HTERT RPE-1 (cell line): Measurements from ENCODE around the gene RTRAF.

Experiments used
- in situ Hi-C: fragments of 300-500 bp; cut with MboI; formaldehyde crosslinking; loops from 4 replicates; pipeline ENCODE4 v1.14.3; 2020; ENCODE audit warnings: low sequenced_read_pairs

The RTRAF gene

DNA sequence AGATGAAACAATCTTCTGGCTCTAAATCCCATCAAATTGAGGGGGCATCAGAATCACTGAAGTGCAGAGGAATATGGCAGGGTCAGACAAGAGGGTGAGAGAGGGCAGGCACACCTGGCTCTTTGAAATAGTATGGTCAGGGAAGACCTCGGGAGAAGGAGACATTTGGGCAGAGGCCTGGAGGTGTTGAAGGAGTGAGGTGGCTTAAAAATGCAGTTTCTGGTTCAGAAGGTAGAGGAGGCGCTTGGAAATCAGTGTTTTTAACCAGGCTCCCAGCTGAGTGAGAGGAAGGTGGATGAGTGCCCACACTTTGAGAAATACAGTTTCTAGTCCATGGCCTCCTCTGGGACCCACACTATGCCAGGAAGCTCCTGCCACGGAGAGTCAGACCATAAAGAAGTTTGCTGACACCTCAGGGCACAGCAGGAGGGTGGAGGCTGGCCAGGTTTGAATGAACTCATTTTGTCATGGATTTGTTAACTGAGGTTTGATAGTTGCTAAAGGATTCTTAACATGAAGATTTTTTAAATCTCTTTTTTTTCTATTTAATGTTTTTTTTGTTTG, 59.4 kb downstream of the RTRAF start:
- in situ Hi-C loops, result no loop called here

DNA sequence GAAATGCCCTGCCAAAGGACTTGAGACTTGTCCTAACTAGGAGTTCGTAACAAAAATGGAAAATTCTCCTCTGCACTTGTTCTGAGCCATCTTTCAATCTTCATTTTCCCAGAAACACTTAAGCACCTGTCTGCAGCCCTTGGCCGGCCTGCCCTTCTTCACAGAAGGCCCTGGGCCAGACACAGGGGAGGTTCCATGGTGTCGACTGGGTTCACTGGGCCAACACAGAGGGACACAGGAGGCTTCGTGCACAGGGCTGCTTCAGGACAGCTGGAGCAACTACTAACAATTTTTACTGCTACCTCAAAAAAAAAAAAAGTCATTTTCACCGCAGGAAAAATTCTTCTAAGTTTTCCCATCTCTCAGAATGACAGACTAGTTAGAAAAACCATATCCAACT, 59.9 kb downstream of the RTRAF start:
- in situ Hi-C loops, result no loop called here

DNA sequence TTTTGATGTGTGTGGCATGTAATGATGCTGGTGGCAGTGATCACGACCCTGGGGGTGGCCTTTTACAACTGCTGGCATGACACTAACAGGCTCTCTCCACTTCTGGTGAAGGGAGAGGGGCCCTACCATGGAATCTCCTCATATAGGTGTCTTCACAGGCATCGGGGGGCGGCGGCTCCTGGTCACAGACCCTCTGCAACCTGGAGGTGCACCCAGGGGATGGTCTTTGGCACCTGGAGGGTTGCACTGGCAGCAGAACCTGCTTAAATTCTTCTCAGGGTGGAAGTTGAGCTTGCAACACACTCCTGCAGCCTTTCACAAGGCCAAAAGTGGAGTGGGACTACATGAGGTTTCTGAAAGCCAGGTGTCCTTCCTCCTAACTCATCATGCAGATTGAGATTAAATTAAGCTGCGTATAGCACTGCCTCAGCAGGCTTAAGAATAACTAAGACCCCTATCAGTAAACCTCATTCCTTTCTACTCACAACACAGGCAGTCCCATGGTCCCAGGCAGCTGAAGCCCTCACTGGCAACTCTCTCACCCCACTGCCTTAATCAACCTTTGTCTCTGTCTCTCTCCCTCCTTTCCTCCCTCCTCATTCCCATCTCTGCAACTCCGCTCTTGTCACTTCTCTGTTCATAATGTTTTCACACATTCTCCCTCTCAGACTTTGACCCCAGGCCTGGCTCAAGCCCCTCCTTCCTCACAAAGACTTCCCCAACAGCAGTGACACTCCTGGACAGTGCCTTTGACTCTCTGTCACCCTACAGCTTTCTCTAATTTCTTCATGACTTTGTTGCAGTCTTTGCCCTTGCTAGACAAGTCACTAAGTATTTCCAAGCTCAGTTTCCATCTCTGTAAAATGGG, 60.6 kb downstream of the RTRAF start:
- in situ Hi-C loops, result no loop called here

GRCh38 chr14:52051251-52051650, 61.9 kb downstream of the RTRAF start:
- in situ Hi-C loops, result no loop called here

DNA sequence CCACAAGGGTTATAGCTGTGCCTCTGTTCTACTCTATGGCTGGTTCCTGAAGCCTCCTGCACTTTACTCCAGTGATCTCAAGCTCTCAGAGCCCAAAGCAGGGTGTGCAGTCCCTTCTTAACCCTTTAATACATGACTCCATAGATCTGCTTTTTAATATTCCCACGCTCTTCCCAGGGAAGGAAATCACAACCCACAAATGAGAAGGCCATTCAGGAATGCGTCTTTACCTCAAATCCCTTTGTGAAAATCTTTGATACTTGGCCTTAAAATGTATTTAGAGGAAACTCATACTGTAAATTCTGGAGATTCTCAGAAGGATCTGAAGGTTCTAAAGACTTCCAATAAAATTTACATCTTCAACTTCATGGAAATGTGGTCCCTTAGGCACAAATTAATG, 62.5 kb downstream of the RTRAF start:
- in situ Hi-C loops, result no loop called here

GRCh38 chr14:52052288-52052943, 63.1 kb downstream of the RTRAF start:
- in situ Hi-C loops, result no loop called here

- in situ Hi-C loops, result no loop called here
Measured at GRCh38 chr14:52053044-52053443, 63.7 kb downstream of the RTRAF start.

DNA sequence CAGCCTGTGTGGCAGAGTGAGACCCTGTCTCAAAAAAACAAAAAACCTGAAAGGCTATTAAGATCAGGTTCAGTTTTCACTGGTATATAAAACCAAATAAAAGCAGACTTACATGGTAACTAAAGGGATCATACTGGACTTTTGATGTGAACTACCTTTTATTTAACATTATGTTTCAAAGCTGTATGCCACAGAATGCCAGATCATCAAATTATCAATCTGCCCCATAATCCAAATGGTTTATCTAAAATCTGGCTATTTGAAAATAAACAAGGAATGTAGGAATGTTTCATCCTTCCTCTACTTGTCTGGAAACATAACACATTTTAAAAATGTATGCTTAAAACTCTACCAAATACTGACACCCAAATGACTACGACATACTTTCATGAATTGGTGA, 65.3 kb downstream of the RTRAF start:
- in situ Hi-C loops, result no loop called here

GRCh38 chr14:52055167-52055566, 65.8 kb downstream of the RTRAF start:
- in situ Hi-C loops, result no loop called here

DNA sequence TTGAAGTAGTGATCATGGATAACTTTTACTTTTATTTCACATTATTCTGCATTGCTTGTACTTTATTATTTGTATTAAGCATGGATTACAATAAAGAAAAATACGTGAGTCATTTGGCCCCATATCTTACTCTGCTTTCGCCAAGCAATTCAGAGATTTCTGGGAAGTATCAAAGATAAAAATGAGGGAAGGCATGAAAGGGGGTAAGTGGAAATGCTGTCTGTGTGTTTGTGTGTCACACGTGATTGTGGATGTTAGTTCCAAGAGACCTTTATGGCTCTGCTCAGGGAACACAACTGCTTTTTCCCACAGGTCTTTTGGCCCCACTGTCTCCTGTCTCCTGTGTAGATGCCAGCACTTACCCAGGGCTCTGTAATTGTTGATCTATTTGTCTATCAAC, 69.0 kb downstream of the RTRAF start:
- in situ Hi-C loops, result no loop called here

DNA sequence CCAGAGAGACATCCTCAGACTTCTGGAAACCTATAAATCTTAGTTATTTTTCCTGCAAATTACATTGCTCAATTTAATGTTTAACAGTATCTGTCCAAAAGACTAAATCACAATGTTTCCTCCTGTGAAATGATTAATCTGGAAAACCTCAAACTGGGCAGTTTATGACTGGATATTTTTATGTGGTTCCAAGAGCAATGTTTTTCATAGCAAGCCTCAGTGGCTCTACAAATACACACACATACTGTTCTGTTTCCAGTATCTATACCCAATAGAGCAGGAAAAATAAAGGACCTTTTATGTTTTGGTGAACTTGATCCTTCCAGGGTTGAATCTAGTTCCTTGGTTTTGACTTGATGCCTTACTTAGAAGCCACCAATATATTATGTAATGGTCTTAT, 70.3 kb downstream of the RTRAF start:
- in situ Hi-C loops, result no loop called here

DNA sequence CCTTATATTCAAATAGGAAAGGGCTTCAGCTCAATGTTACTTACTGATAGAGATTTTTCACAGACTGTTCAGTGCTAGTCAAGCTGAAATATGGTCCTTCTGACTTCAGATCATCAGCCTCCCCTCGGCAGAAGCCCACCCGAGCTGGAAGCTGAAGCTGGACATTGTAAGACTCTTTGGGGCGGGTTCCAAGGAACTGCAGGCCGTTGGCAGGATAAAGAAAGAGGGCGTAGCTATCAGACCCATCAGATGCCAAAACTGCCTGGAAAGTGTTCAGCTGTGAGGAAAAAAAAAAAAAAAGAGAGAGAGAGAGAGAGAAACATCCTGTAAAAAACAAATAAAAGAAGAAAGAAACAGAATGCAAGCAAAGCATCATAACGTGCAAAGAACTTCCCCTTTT, 70.7 kb downstream of the RTRAF start:
- in situ Hi-C loops, result no loop called here
